Right lobe of liver (tissue), 4 donors: Measurements from ENCODE around the gene PABPN1.

Experiments used
- CTCF ChIP-seq, 4 donors: fragments of 200-600 bp in 3 of 4; fragments of 450-650 bp in 1 of 4; IDR thresholded peaks; one replicate each; pipeline versions ENCODE4 v1.5.1 to v1.8.0; 2016 to 2022; ENCODE audit warnings: antibody characterized with exemption in 4 of 4, mild to moderate bottlenecking in 2 of 4
- POLR2A ChIP-seq: fragments of 450-650 bp; IDR thresholded peaks from one replicate; pipeline ENCODE4 v1.6.1; 2017; ENCODE audit warnings: antibody characterized with exemption, mild to moderate bottlenecking
- donor health status: DM: no; HTN: no; CAD: no.
- donor health status: DM: no; HTN: no; CAD: no.
- donor health status: DM: no; HTN: yes; CAD: no.

- peak in 1 of 4 donors; percentile 10 for TF ChIP-seq CTCF (IDR thresholded peaks at IDR 0.05)
- peak; percentile 22 for TF ChIP-seq POLR2A
These were observed 31.5 kb downstream of the PABPN1 start, which contains the start of gene SLC22A17 for GRCh38 chr14:23352506-23353432.
